ENCODE measurements around the gene SLC45A1. TPM values are rescaled to one million over a fixed set of nuclear protein-coding genes. Genes with fewer than 3 reads are reported as not detected.

SLC45A1 gene
- polyA plus RNA-seq, 1 donor = 0.52 TPM

GRCh38 chr1:8311068-8311718, 6.7 kb upstream of the SLC45A1 start:
- no peak for DNase-seq (ENCODE audit: low read depth)

GRCh38 chr1:8312235-8313218, 5.4 kb upstream of the SLC45A1 start:
- DNase-seq (ENCODE audit: low read depth) = no peak

- no peak for DNase-seq (ENCODE audit: low read depth)
These were observed 4.7 kb upstream of the SLC45A1 start for GRCh38 chr1:8313231-8313630.

- DNase-seq (ENCODE audit: low read depth) = peak; percentile 45
These were observed 3.3 kb upstream of the SLC45A1 start for GRCh38 chr1:8314346-8315280.

- no peak for DNase-seq (ENCODE audit: low read depth)
These were observed 2.1 kb upstream of the SLC45A1 start for GRCh38 chr1:8315573-8316475.

- no peak for DNase-seq (ENCODE audit: low read depth)
These were observed 522 bp downstream of the SLC45A1 start for GRCh38 chr1:8318436-8318835.

GRCh38 chr1:8321612-8322011, 3.7 kb downstream of the SLC45A1 start:
- DNase-seq (ENCODE audit: low read depth) = no peak

GRCh38 chr1:8323706-8324105, 5.8 kb downstream of the SLC45A1 start:
- no peak for DNase-seq (ENCODE audit: low read depth)

GRCh38 chr1:8324176-8324810, 6.4 kb downstream of the SLC45A1 start:
- DNase-seq (ENCODE audit: low read depth) = no peak

GRCh38 chr1:8325771-8326170, 7.9 kb downstream of the SLC45A1 start:
- DNase-seq (ENCODE audit: low read depth) = no peak

GRCh38 chr1:8326265-8326664, 8.4 kb downstream of the SLC45A1 start:
- DNase-seq (ENCODE audit: low read depth) = no peak

GRCh38 chr1:8328271-8328670, 10.4 kb downstream of the SLC45A1 start:
- no peak for DNase-seq (ENCODE audit: low read depth)

- DNase-seq (ENCODE audit: low read depth) = no peak
These were observed 11.5 kb downstream of the SLC45A1 start for GRCh38 chr1:8329439-8329838.

GRCh38 chr1:8329858-8330257, 11.9 kb downstream of the SLC45A1 start:
- no peak for DNase-seq (ENCODE audit: low read depth)

- DNase-seq (ENCODE audit: low read depth) = no peak
These were observed 12.6 kb downstream of the SLC45A1 start for GRCh38 chr1:8330271-8331125.

GRCh38 chr1:8332806-8333205, 14.9 kb downstream of the SLC45A1 start:
- DNase-seq (ENCODE audit: low read depth) = no peak

- no peak for DNase-seq (ENCODE audit: low read depth)
These were observed 15.5 kb downstream of the SLC45A1 start for GRCh38 chr1:8333246-8333987.

- DNase-seq (ENCODE audit: low read depth) = no peak
These were observed 16.4 kb downstream of the SLC45A1 start for GRCh38 chr1:8334106-8334851.

Data from forelimb muscle (tissue), 1 donor.